Renal pelvis (tissue), 4 donors: ENCODE data around the gene FRMD3. TPM values are rescaled to one million over a fixed set of nuclear protein-coding genes. Genes with fewer than 3 reads are reported as not detected.

Experiments
- DNase-seq: peaks from one replicate; pipeline ENCODE4 v3.0.0-alpha.2; 2013
- polyA plus RNA-seq, 3 donors: library from polyadenylated mRNA; unstranded; fragments of 120-200 nt; gene quantifications; one replicate each; pipeline ENCODE4 v1.2.1, GENCODE V29; 2013; ENCODE audit not compliant: insufficient read length in 3 of 3

Gene FRMD3
- polyA plus RNA-seq, 3 donors: 16.6 to 22.1 (median 20.3) TPM

DNA sequence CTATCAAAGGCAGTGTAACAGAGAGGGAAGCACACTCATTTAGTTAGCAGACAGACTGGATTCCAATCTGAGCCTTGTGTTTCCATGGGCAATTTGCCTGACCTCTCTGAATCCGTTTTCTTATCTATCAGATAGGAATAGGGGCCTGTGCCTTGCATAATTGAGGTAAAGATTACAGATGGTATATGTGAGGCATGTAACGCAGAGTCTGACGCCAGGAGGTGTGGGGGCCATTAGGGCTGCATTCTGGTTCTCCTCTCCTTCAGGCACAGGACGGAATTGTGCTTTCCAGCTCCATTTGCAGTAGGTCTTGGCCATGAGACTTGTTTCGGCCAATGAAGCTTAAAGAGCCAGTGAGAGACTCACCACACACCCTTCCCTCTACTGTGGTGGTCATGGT is 97.6 kb downstream of the FRMD3 start:
- no peak for DNase-seq

- DNase-seq: no peak
Observed at GRCh38 chr9:83435301-83435700, 102.9 kb downstream of the FRMD3 start.

GRCh38 chr9:83434254-83434653 is 103.9 kb downstream of the FRMD3 start:
- DNase-seq: no peak

GRCh38 chr9:83433846-83434245 is 104.4 kb downstream of the FRMD3 start:
- no peak for DNase-seq

- DNase-seq: no peak
Observed at GRCh38 chr9:83432877-83433550, 105.2 kb downstream of the FRMD3 start.

DNA sequence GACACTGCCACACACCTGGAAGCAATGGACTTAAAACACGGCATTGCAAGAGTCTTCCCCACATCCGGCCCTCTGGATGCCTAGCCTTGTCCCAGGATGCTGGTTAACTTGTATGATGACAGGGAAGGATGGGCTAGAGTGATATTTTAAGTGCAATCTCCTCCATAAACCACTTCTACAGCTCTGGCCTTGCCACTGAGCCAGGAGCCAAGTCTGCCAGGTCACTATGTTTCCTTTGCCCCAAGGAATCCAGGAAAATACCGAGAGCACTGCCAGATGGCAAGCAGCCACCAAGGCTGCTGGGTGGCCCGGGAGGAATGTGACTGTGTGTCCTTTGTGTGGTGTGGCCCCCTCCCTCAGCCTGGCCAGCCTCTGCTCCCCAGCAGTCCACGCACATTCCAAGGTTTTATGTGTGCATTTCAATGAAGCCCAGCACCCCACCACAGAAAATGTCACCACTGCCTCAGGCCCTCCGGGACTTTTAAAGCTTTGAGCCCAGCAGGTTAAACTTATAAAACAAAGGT is 106.0 kb downstream of the FRMD3 start:
- peak; percentile 42 for DNase-seq

DNA sequence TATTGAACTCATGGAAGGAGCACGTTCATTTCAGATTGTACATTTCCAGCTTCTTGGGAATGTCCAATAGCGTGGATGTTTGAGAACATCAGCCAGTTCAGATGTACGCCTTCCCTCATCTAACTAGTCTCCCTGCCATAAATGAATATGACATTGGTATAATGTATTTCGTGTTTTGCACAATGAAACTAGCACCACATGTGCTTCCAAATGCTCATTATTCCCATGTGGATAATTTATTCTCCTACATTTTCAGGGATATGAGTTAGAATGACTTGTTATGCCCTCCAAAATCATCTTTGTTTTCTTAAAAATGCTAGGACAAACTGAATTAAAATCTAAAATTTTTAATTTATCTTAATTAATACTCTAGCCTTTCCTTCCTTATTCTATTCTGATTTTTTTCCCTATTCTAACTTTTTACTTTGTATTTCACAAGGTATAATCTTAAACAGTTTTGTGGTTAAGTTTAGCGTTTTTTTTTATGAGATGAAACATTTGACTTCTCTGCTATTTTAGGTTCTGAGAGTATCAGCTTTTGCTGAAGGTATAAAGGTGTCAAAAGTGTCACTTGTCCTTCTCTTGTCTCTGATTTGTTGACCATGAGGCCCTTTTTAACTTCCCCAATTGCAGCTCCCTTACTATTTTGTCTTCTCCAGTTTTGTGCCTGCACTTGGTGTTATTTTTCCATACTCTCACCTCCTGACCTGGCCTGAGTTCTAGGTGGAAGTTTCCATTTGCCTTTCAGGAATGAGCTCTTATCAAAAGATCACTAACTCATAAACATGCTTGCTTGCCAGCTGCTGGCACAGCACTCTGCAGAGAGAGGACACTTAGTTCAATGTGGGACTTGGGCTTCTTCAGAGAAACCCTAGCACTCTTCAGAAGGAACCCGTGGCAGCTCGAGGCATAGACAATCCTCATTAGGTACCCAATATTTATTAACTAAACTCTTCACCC is 106.8 kb downstream of the FRMD3 start:
- DNase-seq: no peak

GRCh38 chr9:83430681-83431080 is 107.5 kb downstream of the FRMD3 start:
- DNase-seq: no peak

DNA sequence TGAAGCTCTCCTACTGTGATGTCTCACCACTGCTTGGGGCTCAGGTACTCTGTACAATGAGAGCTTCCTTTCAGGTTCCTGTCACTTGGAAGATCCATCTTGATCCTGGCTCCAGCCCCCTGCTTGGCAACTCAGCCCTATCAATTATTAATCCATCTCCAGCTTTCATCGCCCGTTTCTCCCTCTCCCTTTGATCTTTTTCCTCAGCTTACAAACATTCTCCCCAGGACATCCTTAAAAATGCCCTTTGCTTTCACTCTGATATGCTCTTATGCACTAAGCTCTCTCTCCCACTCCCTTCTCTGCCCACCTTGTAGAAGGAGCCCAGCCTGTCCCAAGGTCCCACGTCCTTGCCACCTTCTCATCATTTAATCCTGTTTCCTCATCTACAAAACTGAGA is 109.0 kb downstream of the FRMD3 start:
- no peak for DNase-seq

GRCh38 chr9:83425240-83425639 is 113.0 kb downstream of the FRMD3 start:
- DNase-seq: no peak

DNA sequence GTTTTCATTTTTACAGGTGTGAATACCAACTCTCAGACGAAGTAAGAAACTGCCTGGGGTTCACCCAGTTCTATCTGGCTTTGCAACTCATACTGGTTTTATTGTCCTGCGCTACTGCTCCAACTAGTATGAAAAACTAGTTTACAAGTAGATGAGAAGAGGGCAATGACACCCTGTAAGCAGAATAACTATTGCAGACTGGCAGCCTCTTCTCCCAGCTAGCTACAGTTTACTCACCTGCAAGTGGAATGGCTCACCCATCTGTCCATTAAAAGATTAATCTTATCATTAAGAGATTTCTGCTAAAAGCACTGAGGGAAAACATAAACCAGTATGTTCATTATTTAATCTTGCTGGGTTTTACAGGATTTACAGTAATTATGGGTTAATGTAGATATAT is 113.4 kb downstream of the FRMD3 start:
- no peak for DNase-seq

GRCh38 chr9:83423815-83424707 is 114.1 kb downstream of the FRMD3 start:
- no peak for DNase-seq

- DNase-seq: no peak
Observed at GRCh38 chr9:83422527-83422926, 115.7 kb downstream of the FRMD3 start.

DNA sequence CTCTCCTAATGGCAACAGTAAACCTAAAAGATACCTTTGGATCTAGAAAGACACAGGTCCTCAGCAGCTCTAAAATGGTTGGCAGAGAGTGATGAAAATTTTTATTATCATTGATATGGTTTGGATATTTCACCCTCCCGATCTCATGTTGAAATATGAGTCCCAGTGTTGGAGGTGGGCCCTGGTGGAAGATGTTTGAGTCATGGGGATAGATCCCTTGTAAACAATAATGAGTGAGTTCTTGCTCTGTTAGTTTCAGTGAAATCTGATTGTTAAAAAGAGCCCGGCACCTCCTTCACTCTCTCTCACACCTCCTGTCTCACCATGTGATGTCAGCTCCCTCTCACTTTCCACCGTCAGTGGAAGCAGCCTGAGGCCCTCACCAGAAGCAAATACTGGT is 117.7 kb downstream of the FRMD3 start:
- DNase-seq: no peak

DNA sequence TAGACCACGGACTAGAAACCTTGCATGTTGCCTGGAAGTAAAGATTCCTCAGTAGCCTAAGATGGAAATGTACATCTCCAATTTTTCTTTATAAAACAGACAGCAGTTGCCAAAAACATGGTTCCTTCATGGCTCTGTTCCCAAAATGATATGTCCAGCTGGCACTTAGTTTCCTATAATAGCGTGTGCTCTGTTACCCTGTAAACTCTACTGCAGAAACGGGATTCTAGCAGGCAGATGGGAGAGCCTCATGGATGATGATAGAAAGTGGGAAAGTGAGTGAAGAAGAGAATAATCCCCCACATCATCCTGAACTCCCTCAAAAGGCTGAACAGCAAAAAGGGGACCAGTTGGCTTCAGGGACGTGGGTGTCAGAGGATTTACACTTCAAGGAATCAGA is 118.2 kb downstream of the FRMD3 start:
- DNase-seq: no peak

DNA sequence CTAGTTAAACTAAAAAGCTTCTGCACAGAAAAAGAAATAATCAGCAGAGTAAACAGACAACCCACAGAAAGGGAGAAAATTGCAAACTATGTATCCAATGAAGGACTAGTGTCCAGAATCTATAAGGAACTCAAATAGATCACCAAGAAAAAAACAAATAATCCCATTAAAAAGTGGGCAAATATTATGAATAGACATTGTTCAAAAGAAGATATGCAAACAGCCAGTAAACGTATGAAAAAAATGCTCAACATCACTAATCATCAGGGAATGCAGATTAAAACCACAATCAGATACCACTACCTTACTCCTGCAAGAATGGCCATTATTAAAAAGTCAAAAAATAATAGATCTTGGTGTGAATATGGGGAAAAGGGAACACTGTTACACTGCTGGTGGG is 119.9 kb downstream of the FRMD3 start:
- no peak for DNase-seq

DNA sequence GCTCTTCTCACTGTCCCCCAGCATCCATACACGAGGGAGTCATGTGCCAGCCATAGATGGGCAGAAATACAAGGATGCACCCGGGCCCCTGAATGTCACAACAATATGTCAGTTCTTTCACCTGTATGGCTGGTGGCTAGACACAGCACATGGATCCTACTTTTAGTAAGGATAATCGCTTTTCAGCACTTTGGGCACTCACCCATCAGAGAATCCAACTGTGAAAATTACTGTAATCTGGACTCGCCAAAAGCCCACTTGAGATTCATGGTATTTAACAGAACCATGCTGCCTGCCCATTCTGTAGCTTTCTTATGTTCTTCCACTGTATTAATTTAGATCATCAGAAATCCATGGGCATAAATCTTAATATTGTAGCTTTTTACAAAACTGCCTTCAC is 124.8 kb downstream of the FRMD3 start:
- DNase-seq: no peak

DNA sequence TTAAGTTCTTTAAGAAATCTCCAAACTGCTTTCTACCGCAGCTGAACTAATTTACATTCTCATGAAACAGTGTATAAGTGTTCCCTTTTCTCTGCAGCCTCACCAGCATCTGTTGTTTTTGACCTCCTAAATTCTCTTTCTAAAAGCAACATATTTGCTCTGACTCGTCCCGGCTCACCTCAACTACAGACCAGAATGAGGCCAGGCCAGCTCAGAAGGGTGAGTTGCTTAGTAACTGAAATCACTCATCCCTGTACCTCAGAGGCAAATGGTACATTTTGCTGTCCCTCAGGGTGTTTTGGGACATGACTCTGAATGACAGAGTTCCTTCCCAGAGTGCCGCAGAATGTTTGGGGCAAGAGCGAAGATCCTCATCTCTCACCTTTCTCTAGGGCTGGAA is 127.5 kb downstream of the FRMD3 start:
- no peak for DNase-seq

DNA sequence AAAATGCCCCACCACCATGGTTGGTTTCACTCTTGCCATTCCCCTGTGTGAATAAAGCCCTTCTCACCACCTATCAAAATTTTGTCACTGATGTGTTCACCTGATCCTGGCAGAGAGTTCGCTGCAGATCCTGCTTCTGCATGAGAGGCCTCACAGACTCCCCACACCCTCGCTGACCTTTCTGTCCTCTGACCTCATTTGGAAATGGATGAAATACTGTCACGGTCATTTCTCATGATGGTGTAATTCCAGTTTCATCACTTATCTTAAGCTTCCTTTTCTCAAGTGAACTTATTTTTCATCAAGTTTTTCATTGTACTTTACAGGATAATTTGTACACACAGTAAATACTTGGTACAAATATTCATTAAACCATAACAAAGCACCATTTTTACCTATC is 131.3 kb downstream of the FRMD3 start:
- DNase-seq: no peak

- DNase-seq: no peak
Observed at GRCh38 chr9:83405759-83406158, 132.4 kb downstream of the FRMD3 start.

GRCh38 chr9:83403527-83404238 is 134.5 kb downstream of the FRMD3 start:
- no peak for DNase-seq
